ENCODE data around the gene NR2F1.

Gene NR2F1

DNA sequence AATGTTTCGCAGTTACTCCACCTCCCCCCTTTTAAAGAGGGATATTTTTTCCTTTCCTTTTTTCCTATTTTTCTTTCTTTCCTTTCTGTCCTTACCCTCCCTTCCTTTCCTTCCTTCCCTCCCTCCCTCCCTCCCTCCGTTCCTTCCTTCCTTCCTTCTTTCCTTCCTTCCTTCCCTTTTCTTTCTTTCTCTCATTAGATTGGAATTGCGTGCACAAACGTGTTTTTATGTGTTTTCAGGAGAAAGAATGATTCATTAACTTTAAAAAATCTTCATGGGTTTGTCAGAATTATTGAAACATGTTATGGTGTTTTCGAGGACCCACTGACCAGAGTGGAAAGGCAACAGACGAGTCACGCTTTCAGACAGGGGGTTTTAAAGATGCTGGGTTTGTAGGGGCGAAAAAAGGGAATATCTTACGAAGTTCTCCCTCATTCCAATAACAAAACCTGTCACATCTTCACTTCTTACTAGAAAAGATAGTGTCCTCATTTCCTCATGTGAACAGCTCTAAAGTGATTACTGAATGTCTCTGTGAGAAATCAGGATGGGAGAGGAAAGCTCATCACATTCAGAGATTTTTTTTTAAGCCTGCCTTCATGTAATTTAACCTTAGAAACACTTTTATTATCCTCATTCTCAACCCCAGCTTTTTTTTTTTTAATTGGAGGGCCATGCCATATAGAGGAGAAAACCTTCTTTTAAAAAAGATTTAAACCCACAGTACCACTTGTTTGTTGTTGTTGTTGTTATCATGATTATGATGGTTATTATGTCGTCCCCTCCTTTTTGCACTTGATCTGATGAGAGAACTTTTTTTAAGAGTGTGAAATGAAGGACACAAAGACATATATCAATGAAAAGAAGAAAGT lies 21.9 kb downstream of the NR2F1 start:
- DNase-seq = no peak

DNA sequence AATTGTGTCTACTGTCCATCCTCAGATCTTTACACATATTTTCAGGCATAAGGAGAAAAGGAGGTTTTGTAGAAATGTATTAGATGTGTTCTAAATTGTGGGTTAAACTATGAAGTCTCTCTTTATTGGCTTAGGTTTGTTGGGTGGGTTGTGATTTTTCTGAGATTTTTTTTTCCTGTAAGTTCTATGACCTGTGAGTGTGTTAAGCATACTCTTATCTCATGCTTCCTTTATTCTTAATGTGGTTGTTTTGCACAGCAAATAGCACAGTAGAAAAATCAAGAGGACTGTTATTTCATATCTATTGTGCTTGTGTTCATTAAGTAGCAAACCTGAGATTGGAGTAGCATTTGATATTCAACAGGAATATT lies 23.3 kb downstream of the NR2F1 start:
- DNase-seq = no peak

DNA sequence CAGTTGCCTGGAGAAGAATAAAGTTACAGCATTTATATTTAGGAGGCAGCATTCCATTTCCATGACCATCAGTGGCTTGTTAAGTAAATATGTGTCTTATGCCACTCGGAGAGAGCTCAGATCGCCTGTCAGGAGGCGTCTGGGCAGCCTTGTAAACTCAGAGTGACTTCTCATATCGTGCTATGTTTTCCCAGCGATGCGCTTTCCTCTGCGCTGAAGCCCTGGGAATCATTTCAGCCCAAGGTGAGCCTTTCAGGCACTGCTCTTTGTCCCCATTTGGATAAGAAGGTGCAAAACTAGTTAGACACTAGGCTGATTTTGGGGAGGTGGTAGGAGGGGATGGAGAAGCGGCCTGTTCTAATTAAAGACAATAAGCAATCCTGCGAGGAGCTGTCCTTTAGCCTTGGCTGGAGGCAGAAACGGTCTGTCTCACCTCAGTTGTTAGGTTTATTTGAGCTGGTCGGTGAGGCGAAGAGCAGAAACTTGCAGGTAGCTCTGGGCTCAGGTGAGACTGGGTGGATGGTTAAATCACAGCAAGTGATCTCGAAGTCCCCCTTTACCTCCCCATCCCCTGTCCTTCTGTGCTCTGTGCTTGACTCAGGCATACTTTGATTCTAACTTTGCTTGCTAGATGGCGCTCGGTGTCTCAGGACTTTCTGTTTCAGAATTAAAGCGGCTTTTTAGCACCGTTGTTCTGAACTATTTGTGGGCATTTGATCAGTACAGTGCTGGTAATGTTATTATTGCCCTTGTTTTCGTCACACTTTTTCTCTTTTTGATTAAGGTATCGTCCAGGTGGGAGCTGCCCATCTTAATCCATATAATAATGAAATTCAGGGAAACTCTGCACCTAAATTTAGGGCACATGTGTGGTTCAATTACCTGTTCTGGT lies 24.6 kb downstream of the NR2F1 start:
- peak; percentile 27 to 56 for DNase-seq

DNA sequence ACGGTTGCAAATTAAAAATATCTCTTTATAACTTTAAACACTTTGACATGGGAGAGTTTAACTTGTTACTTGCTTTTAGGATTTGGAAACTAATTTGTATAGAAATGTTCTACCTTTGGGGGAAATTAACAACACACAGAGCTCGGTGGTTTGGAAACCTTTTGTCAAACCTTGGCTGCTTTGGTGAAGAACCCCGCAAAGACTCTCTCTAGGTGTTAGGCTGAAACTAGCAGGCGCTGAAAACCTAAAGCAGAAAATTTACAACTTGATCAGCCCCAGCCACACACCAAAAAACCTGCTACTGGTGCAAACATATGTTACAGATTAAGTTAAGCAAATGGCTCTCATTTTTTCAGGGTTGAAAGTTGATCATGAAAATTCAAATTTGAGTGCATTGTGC lies 25.8 kb downstream of the NR2F1 start:
- no peak for DNase-seq

DNA sequence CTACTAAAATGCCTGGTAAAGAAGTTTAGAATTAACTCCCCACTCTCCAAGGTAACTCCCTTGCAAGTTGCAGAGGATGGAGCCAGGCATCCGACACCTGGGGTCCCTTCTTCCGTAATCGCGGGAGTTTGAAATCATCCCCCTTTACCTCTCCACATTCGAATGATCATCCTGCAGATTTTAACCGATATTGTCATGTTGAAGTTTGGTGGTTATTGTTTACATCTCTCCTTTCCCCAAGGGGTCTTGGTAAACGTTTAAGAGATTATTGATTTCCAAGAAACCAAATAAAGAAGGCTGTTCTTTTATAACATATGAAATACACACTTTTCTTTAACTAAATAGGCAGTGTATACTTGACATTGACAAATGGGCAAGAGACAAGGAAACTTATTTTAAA lies 26.7 kb downstream of the NR2F1 start:
- DNase-seq = no peak

DNA sequence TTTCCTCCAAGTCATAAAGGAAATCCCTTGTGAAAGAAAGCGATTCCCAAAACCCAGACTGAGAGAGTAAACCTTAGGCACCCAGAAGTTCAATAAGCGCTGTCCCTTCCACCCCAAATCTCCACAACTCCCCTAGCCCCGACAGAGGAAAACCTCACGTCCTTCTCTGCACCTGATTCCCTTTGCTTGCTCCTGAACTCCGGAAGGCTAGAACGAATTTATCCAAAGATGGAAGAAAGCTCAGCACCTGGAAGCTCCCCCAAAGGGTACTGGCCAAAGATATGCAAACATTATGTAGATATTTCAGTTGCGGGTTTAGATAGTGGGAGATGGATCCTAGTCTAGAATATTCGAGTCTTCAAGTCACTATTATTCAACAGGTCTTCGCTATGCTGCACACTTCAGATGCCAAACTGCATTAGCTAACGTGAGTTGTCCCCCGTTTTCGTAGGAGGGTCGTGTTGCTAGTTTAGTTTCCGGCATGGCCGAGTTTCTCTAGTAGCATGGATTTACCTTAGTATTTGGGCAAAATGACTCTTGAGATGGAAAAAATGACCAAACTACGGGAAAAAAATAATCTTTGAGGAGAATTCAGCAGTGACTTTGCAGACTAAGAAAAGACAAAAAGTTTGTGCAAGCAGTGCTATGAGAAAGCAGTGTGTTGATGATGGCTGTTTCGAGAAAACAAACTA lies 27.7 kb downstream of the NR2F1 start:
- no peak for DNase-seq

DNA sequence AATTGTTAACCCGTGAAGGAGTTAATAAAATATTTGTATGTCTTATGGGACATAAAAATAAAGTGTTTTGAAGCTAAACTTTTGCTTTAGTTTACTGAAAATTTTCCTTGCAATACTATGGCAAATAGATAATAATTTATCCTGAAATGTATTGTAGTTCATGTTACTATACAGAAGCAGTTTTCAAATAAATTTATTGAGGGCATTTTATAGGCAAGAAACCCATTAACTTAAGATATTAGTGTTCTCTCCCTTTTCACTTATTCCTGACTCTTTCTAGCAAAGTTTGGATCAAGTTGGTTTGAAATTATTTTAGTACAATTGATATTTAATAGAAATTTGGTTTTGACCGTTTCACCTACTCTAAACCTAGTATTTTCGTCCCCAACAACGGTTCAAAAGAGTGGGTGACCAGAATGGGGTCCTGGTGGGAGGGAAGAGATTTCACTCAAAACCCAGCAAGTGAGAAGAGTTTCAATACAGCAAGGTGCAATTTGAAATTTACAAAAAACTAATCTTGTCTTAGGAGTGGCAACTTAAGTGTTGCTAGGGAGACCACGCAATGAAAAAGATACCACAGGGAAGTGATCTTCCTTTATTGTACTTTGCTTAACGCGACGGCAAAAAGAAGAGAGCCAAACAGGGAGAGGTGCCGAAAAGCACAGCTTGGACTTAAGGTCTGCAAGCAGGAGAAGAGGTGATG lies 28.4 kb downstream of the NR2F1 start:
- DNase-seq = no peak

DNA sequence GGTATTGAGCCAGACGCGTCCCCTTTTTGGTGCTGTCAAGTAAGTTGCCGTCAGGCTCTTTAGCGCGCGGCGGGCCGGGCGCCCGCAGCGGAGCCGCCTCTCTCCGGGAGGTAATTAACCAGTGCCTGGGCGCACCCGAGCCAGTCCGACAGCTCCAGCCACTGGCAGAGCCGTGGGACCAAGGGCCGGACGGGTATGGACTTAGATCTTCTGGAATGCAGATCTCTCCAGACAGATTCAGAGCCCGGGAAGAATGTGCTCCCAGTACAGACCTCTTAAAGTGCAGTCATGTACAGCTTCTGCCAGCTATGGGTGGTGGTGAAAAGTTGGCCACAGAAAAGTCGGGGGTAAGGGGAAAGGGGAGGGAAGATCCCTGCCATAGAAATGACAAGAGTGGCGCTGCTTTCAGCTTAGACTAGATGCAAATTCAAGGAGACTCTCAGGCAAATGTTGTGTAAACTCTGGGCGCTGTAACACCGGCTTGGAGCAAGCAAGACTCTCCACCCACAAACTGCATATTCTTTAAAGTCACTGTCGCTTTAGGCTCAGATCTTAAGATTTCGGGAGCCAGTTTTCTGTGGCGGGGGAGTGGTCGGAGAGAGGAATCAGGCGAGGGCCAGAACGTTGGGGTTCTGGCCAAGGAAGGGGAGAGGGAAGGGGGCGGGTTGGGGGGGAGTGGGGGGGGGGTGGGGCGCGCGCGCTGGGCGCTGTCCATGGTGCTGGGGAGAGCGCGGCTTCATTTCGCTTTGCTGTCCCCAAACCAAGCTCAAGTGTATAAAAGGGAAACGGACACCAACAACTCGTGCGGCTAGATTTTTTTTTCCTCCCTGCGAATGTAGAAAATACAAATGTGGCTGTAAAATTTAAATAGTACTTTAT lies 29.2 kb downstream of the NR2F1 start:
- DNase-seq = no peak

DNA sequence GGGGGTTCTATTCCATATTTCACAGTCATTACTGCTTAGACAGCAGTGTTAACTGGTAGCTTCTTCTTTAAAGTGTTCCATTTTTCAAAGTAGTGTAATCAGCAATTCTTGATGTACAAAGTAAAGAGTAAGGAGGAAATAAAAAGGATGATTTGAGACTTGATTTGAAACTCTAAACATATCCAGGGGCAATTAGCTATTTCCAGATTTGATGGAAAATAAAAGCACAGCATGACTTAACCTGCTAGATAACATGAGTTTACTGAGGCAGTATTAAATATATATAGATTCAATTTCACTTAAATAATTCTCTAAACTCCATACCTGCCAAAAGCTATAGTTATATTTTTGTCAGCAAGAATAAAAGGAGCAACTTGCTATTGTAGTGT lies 29.8 kb downstream of the NR2F1 start:
- DNase-seq = no peak

DNA sequence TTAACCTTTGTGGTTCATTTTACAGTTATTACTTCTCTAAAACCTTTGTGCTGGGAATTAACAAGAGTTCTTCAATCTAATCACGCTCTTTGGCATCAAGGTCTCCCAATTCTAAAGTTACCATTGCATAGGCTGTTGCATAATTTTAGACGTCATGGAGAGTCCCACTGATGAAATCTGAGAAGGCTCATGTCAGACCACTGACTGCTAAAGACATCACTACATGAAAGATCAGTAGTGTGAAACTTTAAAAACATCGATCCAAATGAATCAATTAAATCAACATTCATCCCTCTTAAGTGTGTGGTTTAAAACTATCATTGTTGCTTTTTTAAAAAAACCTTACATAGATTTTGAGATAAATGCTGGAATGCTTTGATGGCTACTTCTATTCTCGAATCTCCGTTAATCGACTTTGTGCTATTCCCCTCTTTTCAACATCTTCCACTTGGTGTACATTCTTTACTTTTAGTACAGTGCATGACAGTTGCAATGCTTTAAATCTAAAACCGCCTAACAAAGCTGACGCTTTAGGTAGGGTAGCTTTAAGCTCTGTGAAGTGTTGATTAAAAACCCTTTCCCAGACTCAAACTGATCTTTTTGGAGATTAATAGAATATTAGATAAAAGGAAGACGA lies 33.6 kb downstream of the NR2F1 start:
- DNase-seq = no peak

DNA sequence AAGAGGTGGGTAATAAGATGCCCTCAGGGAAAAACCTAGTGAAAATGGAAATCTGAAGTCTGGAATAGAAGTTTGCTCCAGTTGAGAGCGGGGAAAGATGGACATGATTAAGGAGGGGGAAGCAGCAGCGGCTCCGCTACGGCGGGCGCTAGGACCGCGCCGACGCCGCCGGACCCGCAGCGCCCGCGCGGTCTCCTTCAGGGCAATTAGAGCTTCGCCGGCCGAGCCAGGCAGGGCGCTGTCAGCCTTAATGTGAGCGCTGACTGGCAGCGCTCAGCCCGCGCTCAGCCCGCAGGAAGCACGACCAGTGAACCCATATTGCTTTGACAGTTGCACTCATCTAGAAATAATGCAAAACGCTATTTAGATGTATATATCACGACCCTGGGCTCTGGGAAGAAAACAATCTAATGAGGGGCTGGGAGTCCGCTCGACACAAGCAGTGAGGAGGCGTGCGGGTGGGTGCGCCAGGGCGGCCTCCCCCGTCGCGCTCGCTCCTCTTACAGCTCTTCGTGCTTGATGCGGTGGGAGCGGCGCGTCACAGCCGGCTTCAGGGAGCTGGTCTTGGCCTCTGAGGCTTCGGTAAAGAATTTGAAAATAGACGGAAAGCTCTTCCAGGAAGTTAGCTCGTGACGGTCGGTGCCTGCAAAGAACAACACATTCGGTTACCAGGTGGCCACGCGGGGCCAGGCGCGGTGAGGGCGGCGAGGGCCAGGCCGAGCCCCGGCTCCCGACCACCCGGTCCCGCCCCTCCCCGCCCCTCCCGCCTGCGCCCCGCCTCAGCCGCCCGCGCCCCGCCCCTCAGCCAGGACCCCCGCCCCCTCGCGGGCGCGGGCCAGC lies 37.7 kb downstream of the NR2F1 start:
- DNase-seq = peak; percentile 53 to 58

DNA sequence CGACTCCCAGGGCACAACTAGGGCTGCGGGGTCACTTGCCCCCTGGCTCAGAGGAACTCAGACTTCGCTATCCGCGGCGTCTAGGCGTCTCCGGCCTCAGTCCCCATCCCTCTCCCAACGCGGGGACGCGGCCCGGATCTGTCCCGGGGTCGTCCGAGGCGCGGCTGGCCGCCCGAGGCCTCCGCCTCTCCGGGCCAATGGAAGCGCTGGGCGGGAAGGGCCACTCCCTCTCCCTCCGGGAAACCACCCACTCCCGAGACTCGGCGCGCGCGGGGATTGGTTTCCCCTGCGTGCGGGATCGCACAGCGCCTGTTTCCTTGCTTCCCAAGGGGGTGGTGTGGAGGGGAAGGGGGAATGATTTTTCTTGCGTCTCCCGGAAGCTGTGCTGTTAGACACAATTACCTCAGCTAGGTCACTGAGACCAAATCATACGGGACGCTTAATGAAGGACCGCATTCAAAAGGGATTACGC lies 38.3 kb downstream of the NR2F1 start:
- no peak for DNase-seq

DNA sequence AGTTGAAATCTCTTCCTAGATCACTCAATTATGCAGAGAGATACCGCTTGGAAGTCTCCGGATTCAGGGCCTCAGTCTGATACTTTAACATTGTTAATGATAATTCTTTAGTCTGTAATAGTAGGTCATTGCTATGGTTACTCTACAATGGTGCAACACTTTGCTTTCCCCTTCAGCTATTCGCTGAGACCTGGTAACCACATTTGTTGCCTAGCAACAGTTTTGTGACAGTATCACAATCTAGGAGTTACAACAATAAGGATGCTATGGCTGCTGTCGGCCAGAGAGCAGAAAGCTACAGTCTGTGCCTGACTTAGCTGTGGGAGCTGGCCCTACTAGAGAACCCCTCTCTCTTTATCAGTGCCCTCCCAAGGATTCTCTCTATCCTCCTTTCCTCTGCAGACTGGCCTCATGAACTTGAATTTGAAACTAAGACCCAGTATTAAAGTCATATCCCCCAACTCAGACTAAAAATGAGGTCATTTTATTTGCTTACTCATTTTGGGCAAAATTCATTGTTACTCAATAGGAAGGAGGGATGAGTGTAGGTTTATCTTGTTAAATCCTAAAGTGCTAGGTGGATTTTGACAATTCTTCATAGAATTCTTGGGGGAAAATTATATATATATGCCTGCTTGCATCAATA lies 39.3 kb downstream of the NR2F1 start:
- DNase-seq = peak; percentile 66 to 83

DNA sequence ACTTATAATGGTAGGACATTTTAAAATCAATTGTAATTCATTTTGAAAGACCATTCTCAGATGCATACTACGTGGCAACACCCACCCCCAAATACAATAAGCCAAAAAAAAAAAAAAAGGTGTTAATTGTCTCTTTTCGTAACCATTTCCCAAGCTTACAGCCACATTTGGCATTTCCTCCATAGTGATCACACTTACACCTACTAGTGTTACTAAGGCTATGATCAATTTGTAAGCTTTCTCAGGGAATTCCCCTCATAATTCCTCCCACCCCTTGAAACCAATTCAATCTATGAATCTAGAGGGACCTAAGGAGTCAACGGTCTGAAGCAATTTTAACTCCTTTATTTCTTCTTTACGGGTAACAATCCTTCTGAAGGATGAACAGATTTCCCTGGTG lies 40.1 kb downstream of the NR2F1 start:
- peak in 1 of 2 donors; percentile 34 for DNase-seq

DNA sequence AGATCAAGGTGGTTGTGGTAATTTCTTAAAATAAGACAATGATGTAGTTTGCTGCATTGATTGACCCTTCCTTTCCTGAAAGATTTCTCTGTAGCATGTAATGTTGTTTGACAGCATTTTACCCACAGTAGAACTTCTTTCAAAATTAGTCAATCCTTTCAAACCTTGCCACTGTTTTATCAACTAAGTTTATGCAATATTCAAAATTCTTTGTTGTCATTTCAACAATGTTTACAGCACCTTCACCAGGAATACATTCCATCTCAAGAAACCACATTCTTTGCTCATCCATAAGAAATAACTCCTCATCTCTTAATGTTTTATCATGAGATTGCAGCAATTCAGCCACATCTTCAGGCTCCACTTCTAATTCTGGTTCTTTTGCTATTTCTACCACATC lies 43.8 kb downstream of the NR2F1 start:
- no peak for DNase-seq

DNA sequence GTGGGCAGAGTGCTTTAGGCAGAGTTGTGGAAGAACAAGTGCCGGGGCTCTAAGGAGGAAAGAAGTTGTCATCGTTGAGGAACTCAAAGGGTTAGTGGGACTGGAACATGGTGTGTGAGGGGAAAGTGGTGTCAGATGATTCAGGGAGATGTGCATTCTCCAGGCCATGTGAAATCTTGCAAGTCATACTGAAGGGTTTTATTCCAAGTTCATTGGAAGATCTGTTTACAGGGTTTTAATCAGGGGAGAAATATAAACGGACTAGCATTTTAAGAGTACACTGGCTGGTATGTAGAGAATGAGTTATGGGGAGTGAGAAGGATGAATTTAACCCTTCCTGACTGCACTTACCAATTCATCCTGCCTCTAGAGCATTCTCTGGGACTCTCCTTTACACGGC lies 49.3 kb downstream of the NR2F1 start:
- no peak for DNase-seq

DNA sequence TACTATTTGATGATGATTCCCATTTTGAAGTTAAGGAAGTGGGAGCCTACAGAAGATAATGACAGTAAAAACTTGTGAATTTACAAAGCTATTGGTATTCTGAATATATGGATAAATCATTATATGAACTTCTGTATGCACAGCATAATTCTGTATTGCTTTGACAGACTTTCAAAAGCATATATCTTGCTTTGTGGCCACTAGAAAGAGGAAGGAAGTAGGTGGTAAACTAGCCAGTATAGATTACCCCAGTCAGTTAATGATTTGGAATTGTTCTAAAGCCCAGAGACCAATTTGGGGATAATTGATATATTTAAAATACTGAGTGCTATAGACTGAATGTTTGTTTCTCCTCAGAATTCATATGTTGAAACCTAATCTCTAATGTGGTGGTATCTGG lies 53.0 kb downstream of the NR2F1 start:
- no peak for DNase-seq

DNA sequence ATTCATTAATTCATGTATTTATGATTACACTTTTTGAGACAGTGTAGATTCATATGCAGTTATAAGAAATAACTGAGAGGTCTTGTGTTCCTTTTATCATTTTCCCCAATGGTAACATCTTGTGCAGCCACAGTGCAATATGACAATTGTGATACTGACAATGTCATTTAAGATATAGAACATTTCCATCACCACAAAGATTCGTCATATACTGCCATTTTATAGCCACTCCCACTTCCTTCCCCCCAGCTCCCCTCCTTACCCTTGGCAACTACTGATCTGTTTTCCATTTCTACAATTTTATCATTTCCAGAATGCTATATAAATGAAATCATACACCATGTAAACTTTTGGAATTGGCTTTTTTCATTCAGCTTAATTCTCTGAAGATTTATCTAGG lies 53.8 kb downstream of the NR2F1 start:
- no peak for DNase-seq

DNA sequence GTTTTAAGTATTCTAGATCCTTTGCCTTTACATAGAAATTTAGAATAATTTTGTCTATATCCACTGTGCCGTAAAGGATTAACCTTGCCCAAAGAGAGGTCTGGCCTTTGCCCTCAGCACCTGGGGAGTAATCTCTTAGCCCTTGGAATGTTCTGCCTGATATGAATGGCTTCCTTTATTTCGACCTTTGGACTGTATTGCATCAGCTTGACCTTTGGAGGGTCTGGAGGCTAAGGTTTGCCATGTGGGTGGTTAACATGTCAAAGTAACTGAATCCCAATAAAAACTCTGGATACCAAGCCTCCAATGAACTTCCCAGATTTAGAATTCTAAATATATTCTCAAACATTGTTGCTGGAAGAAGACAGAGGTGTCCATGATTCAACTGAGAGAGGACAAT lies 54.7 kb downstream of the NR2F1 start:
- no peak for DNase-seq

DNA sequence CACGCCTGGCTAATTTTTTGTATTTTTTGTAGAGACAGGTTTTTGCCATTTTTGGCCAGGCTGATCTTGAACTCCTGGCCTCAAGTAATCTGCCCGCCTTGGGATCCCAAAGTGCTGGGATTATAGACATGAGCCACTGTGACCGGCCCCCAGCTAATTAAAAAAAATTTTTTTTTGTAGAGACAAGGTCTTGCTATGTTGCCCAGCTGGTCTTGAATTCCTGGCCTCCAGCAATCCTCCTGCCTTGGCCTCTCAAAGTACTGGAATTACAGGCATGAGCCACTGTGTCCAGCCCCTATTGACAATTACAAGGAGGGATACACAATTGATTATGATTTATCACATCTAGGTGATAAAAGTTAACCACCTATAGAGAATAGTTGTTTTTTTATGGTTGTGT lies 59.5 kb downstream of the NR2F1 start:
- DNase-seq = no peak

All from CD4-positive, alpha-beta T cell treated with Interleukin-4 for 1 hour (primary cell).